GM12892 (cell line): ENCODE results near the gene TRIM9.

ENCODE experiments used
- POLR2A ChIP-seq: IDR thresholded peaks from 2 replicates; pipeline ENCODE4 v1.6.1; 2011; ENCODE audit warnings: low read depth, low read length, control low read depth
- POLR2AphosphoS5 ChIP-seq: IDR thresholded peaks from 2 replicates; pipeline ENCODE4 v1.6.1; 2011; ENCODE audit warnings: low read depth, low read length, control low read depth
- TAF1 ChIP-seq: IDR thresholded peaks from 2 replicates; pipeline ENCODE4 v1.6.1; 2011; ENCODE audit warnings: low read depth, mild to moderate bottlenecking, control low read depth, low read length, borderline replicate concordance

GRCh38 chr14:51089278-51089677 is 5.6 kb downstream of the TRIM9 start:
- no peak for TF ChIP-seq POLR2AphosphoS5
- no peak for TF ChIP-seq TAF1
- TF ChIP-seq POLR2A: no peak
